ENCODE results near the gene MCC. TPM values are rescaled to one million over a fixed set of nuclear protein-coding genes. Genes with fewer than 3 reads are reported as not detected.

MCC gene
- total RNA-seq, 1 experiment from 2014 or later = 0.41 TPM

GRCh38 chr5:113060408-113061025 lies 427.7 kb downstream of the MCC start:
- no peak overlapping the region for H3K27ac ChIP-seq (ENCODE audit: low read length)
- H3K27me3 ChIP-seq (ENCODE audit: control insufficient read depth, insufficient read depth, low read length) = no peaks in the 10 kb centered on the region
- ChIA-PET POLR2A (no interaction called here), CTCF (no interaction called here)
- no peak overlapping the region for H3K4me3 ChIP-seq (ENCODE audit: low read depth in 2 of 2, low read length in 2 of 2)
- no peaks in the 10 kb centered on the region for H3K4me1 ChIP-seq (ENCODE audit: control insufficient read depth, insufficient read depth, low read length)
- H3K9me3 ChIP-seq (ENCODE audit: control insufficient read depth, insufficient read depth, low read depth, low read length) = no peaks in the 10 kb centered on the region
- no peaks in the 10 kb centered on the region for H3K36me3 ChIP-seq (ENCODE audit: control insufficient read depth, insufficient read depth, low read length)
- in situ Hi-C loops (cut with HindIII; ENCODE audit: low pct_unique_long_range_greater_than_20kb, low sequenced_read_pairs) (no loop called here), intact Hi-C loops (cut with micrococcal nuclease; ENCODE audit: unreplicated experiment) (no loop called here)
- no peak for DNase-seq (ENCODE audit: low read depth, low spot score)
- BruUV-seq (replicated peaks) = no TSS peak
- TF ChIP-seq CTCF (IDR thresholded peaks at IDR 0.05) (no peak), REST (IDR thresholded peaks at IDR 0.05; ENCODE audit: insufficient read depth in 1 of 2, low read depth in 2 of 2, low read length in 1 of 2) (no peak), SIN3A (IDR thresholded peaks at IDR 0.05; ENCODE audit: borderline replicate concordance, insufficient read depth, low read depth, low read length) (no peak), POLR2AphosphoS5 (IDR thresholded peaks at IDR 0.05; ENCODE audit: low read depth, low read length) (no peak), TCF7L2 (IDR thresholded peaks at IDR 0.05; ENCODE audit: low read depth, low read length) (no peak)
- no peak for ATAC-seq

- Histone ChIP-seq H3K36me3 (ENCODE audit: control insufficient read depth, insufficient read depth, low read length) (no peaks in the 10 kb centered on the region), H3K9me3 (ENCODE audit: control insufficient read depth, insufficient read depth, low read depth, low read length) (no peaks in the 10 kb centered on the region), H3K27me3 (ENCODE audit: control insufficient read depth, insufficient read depth, low read length) (no peaks in the 10 kb centered on the region), H3K4me3 (ENCODE audit: low read depth in 2 of 2, low read length in 2 of 2) (no peak overlapping the region), H3K27ac (ENCODE audit: low read length) (no peak overlapping the region), H3K4me1 (ENCODE audit: control insufficient read depth, insufficient read depth, low read length) (no peaks in the 10 kb centered on the region)
- ChIA-PET POLR2A (interaction anchor here (0.5 to 0.7 kb wide), 3 partner anchors 25 to 1029 kb away, joined by 4 to 6 read pairs (median 5); no protein-coding TSS in a partner anchor), CTCF (interaction anchor here (1.0 kb wide), 1 partner anchor 451 kb away, joined by 6 read pairs; no protein-coding TSS in a partner anchor)
- in situ Hi-C loops (cut with HindIII; ENCODE audit: low pct_unique_long_range_greater_than_20kb, low sequenced_read_pairs) = no loop called here
- intact Hi-C loops (cut with micrococcal nuclease; ENCODE audit: unreplicated experiment) = loop anchor here (10.0 kb wide), 1 partner anchor 145 kb away; no protein-coding TSS in a partner anchor
- no TSS peak for BruUV-seq (replicated peaks)
- ATAC-seq (no peak), DNase-seq (ENCODE audit: low read depth, low spot score) (no peak)
- TF ChIP-seq REST (IDR thresholded peaks at IDR 0.05; ENCODE audit: insufficient read depth in 1 of 2, low read depth in 2 of 2, low read length in 1 of 2) = no peak
- no peak for TF ChIP-seq SIN3A (IDR thresholded peaks at IDR 0.05; ENCODE audit: borderline replicate concordance, insufficient read depth, low read depth, low read length)
- TF ChIP-seq CTCF (IDR thresholded peaks at IDR 0.05) = no peak
- TF ChIP-seq TCF7L2 (IDR thresholded peaks at IDR 0.05; ENCODE audit: low read depth, low read length) = no peak
- no peak for TF ChIP-seq POLR2AphosphoS5 (IDR thresholded peaks at IDR 0.05; ENCODE audit: low read depth, low read length)
These were observed 428.8 kb downstream of the MCC start for GRCh38 chr5:113059232-113060040.

All from Panc1 (cell line).